ENCODE measurements around the gene ADARB2.

The ADARB2 gene

DNA sequence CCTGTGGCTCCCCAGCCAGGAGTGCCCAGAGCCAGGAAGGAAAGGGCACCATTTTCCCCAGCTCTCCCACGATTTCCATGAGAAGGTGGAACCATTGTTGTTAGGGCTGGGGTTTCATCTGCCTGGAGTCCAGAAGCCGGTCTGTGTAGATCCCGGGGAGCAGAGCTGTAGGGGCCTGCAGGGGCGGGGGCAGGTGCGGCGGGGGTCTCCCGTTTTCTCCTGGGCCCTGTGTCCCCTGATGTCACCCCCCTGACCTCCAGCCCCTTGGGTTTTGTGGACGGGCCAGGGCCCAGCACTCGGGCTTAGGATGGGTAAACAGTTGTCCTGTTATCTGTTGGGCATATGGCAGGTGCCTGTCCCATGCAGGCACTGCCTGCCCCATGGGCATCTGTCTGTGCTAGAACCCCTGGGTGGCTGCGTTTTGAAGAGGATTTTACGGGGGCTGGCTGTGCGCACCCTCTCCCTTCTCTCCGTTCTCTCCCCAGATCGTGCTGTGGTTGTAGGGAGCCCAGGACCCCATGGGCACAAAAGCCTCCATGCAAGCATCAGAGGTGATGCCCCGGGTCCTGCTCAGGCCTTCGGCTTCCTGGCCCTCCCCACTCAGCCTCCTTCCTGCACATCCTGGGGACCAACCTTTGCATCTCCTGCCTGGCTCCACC, 522.3 kb downstream of the ADARB2 start:
- no peak overlapping the region for H3K4me3 ChIP-seq (ENCODE audit: low read depth, low read length)
- TF ChIP-seq, protein P1, sequence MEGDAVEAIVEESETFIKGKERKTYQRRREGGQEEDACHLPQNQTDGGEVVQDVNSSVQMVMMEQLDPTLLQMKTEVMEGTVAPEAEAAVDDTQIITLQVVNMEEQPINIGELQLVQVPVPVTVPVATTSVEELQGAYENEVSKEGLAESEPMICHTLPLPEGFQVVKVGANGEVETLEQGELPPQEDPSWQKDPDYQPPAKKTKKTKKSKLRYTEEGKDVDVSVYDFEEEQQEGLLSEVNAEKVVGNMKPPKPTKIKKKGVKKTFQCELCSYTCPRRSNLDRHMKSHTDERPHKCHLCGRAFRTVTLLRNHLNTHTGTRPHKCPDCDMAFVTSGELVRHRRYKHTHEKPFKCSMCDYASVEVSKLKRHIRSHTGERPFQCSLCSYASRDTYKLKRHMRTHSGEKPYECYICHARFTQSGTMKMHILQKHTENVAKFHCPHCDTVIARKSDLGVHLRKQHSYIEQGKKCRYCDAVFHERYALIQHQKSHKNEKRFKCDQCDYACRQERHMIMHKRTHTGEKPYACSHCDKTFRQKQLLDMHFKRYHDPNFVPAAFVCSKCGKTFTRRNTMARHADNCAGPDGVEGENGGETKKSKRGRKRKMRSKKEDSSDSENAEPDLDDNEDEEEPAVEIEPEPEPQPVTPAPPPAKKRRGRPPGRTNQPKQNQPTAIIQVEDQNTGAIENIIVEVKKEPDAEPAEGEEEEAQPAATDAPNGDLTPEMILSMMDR (IDR thresholded peaks at IDR 0.05; ENCODE audit: low read depth, low read length, missing control alignments): no peak
- no peak for DNase-seq (ENCODE audit: low read depth)

DNA sequence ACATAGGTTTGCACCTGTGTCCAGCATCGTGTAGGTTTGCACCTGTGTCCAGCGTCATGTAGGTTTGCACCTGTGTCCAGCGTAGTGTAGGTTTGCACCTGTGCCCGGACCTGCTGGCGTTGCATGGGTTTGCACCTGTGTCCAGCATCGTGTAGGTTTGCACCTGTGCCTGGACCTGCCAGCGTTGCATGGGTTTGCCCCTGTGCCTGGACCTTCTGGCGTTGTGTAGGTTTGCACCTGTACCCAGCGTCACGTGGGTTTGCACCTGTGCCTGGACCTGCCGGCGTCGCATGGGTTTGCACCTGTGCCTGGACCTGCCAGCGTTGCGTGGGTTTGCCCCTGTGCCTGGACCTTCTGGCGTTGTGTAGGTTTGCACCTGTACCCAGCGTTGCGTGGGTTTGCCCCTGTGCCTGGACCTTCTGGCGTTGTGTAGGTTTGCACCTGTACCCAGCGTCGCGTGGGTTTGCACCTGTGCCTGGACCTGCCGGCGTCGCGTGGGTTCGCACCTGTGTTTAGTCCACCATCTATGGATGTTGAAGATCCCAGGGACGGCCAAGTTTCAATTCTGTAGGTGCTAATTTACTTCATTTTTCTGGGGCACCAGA, 523.2 kb downstream of the ADARB2 start:
- DNase-seq (ENCODE audit: low read depth): no peak
- no peak overlapping the region for H3K4me3 ChIP-seq (ENCODE audit: low read depth, low read length)
- TF ChIP-seq, protein P1 (IDR thresholded peaks at IDR 0.05; ENCODE audit: low read depth, low read length, missing control alignments): no peak

DNA sequence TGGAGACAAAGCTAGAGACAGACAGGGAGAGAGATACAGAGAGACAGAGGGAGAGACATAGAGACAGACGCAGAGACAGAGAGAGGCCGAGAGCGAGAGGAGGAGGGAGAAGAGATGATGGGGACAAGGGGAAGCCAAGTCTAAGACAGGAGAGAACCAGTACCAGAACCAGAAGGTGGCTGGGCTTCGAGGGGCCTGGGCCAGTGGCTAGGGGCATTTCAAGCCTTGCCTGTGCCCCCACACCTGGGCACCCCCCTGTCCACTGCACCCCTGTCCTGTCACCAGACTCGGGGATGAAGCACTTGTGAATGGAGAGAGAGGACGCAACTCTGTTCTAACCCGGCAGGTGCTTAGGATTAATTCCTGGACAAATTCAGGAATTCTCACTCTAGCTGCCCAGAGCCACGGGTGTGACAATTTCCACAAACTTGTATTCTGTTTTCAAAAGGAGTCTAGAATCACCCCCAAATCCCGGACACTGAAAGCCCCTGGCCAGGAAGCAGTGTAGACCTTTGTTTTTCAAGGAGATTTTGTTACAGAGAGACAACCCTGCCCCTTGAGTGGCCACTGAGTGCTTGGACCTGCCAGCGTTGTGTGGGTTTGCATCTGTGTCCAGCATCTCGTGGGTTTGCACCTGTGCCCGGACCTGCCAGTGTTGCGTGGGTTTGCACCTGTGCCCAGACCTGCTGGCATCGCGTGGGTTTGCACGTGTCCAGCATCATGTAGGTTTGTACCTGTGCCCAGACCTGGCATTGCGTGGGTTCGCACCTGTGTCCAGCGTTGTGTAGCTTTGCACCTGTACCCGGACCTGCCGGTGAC, 523.9 kb downstream of the ADARB2 start:
- no peak for DNase-seq (ENCODE audit: low read depth)
- H3K4me3 ChIP-seq (ENCODE audit: low read depth, low read length): no peak overlapping the region
- TF ChIP-seq, protein P1 (IDR thresholded peaks at IDR 0.05; ENCODE audit: low read depth, low read length, missing control alignments): no peak

DNA sequence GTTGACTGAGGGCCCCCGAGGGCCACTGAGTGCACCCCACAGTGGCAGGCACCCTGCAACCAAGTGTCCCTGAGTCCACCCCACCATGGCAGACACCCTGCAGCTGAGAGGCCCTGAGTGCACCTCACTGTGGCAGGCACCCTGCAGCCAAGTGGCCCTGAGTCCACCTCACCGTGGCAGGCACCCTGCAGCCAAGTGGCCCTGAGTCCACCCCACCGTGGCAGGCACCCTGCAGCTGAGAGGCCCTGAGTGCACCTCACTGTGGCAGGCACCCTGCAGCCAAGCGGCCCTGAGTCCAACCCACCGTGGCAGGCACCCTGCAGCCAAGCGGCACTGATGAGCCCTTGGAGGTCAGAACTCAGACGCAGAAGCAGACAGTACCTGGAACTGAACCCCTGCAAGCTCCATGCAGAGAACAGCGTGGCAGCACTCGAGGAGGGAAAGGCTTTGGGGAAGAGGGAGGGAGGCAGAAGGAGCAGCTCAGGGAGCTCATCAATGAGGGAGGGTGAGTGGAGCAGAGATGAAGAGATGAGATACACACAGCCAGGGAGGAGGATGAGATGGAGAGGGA, 524.7 kb downstream of the ADARB2 start:
- no peak overlapping the region for H3K4me3 ChIP-seq (ENCODE audit: low read depth, low read length)
- TF ChIP-seq, protein P1 (IDR thresholded peaks at IDR 0.05; ENCODE audit: low read depth, low read length, missing control alignments): no peak
- no peak for DNase-seq (ENCODE audit: low read depth)

DNA sequence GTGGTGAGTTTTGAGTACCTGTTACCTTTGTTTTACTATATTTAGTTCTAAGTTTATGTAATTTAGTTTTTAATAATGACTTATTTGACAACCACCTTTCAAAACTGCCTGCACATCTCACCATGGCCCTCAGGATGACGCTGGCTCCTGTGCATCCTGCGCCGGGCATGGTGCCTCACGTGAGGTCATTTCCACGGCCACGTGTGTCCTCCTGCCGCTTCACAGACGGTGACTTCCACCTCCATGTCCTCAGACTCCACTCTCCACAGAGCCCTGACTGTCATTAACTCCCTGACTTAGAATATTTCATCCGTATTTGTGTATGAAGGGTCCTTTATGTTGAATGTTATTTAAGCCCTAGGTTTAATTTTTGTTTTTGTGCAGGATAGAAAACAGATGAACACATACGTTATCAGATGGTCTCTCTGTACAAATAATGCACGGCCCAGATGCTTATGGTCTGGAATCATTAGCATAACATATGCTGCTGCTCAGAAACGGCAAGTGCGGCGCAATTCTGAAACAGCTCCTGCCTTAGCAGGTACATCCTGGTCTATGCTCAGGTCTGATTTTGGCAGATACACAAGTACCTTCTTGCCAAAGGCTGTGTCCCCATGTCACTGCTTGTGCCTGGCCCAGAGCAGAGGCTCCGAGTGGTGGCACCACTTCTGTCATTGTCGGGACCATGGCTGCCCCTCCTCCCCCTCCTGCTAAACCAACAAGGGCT, 525.3 kb downstream of the ADARB2 start:
- H3K4me3 ChIP-seq (ENCODE audit: low read depth, low read length): no peak overlapping the region
- no peak for DNase-seq (ENCODE audit: low read depth)
- TF ChIP-seq, protein P1 (IDR thresholded peaks at IDR 0.05; ENCODE audit: low read depth, low read length, missing control alignments): no peak

DNA sequence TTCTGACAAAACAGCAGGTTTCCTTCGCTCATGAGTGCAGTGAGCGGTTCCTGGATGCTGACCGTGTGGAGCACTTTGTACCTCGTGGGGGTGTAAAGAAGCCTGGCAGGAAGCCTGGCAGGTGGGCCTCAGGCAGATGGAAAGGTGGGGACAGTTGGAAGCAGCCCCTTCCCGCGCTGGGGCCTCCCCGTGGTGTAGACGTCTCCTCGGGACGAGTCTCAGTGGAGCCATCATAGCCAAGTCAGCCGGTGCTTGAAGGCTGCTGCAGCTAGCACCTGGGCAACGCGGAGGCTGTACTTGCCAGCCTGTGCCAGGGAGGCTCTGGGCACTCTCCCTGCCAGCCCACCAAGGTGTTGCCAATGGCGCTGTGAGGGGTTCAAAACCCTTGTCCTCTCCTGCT, 526.7 kb downstream of the ADARB2 start:
- H3K4me3 ChIP-seq (ENCODE audit: low read depth, low read length): no peak overlapping the region
- DNase-seq (ENCODE audit: low read depth): no peak
- TF ChIP-seq, protein P1 (IDR thresholded peaks at IDR 0.05; ENCODE audit: low read depth, low read length, missing control alignments): no peak

Data from GM12864 (cell line).